ENCODE data around the gene CGNL1. TPM values are rescaled to one million over a fixed set of nuclear protein-coding genes. Genes with fewer than 3 reads are reported as not detected.

CGNL1 gene
- total RNA-seq, 1 donor from 2014 or later: 3.5 TPM

- TF ChIP-seq, protein P1, sequence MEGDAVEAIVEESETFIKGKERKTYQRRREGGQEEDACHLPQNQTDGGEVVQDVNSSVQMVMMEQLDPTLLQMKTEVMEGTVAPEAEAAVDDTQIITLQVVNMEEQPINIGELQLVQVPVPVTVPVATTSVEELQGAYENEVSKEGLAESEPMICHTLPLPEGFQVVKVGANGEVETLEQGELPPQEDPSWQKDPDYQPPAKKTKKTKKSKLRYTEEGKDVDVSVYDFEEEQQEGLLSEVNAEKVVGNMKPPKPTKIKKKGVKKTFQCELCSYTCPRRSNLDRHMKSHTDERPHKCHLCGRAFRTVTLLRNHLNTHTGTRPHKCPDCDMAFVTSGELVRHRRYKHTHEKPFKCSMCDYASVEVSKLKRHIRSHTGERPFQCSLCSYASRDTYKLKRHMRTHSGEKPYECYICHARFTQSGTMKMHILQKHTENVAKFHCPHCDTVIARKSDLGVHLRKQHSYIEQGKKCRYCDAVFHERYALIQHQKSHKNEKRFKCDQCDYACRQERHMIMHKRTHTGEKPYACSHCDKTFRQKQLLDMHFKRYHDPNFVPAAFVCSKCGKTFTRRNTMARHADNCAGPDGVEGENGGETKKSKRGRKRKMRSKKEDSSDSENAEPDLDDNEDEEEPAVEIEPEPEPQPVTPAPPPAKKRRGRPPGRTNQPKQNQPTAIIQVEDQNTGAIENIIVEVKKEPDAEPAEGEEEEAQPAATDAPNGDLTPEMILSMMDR (IDR thresholded peaks at IDR 0.05): no peak
- H3K27ac ChIP-seq: no peak overlapping the region
- H3K27me3 ChIP-seq: no peaks in the 10 kb centered on the region
- DNase-seq (ENCODE audit: low spot score in 2 of 2): no peak
- peaks cover 0 to 6% of the 10 kb centered on the region in 2 donors for H3K36me3 ChIP-seq
- intact Hi-C loops (cut with DNase I): no loop called here
- no peak overlapping the region for H3K4me3 ChIP-seq
- no peaks in the 10 kb centered on the region for H3K4me1 ChIP-seq
- no peaks in the 10 kb centered on the region for H3K9me3 ChIP-seq
These were observed 140.2 kb downstream of the CGNL1 start for GRCh38 chr15:57516327-57517029.

DNA sequence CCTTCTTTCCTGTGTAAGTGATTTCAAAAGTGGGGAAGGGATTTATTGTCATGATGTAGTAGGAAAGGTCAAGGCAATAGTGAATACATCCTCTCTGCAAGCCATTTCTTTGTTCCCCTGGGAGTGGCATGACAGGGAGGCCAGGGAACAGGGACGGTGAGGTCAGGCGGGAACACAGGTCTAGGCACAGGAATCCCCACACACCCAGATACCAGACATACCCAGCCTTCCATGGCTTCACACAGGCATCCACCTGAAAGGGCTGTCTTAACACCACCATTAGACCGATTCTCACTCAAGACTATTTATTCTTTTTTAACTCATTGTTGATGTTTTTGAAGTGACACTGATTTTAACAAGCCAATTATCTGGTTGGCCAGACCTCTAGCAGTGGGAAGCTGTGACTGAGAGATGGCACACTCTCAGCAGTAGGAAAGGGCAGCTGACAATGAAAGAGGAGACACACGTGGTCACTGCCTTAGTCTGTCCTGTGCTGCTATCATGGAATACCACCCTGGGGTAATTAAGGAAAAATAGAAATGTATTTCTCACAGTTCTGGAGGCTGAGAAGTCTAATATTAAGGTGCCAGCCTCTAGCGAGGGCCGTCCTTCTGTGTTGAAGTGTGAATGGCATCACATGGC is 140.8 kb downstream of the CGNL1 start:
- no peak for DNase-seq (ENCODE audit: low spot score in 2 of 2)
- H3K27ac ChIP-seq: no peak overlapping the region
- H3K4me3 ChIP-seq: no peak overlapping the region
- intact Hi-C loops (cut with DNase I): no loop called here
- H3K27me3 ChIP-seq: no peaks in the 10 kb centered on the region
- no peaks in the 10 kb centered on the region for H3K4me1 ChIP-seq
- H3K9me3 ChIP-seq: no peaks in the 10 kb centered on the region
- TF ChIP-seq, protein P1 (IDR thresholded peaks at IDR 0.05): no peak
- peaks cover 0 to 6% of the 10 kb centered on the region in 2 donors for H3K36me3 ChIP-seq

DNA sequence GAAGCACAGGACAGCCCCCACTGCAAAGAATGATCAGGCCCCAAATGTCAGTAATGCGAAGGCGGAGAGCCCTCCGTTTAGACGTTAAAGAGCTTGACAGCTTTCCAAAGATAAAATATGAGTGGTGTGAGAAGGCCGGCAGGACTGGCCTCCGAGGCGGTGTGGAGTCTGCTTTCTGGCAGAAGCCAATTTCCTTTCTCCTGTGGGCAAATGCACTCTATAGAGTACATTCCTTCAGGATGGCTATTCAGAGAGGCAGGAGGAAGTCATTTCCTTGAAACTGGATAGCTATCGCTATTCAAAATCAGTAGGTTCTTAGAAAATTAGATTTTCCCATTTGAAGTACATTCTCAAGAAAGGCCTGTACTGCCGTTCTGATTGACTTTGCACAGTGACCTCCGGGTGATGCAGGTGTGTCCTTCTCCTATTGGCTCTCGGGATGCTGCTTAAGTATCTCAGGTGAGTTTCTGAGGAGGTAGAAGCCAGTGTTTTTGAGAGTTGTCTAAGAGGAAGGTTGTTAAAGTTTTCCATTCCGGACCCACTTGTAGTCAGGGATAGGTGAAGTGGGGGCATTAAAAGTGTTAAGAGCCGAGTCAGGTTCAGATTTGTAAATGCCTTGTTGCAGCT is 142.6 kb downstream of the CGNL1 start:
- intact Hi-C loops (cut with DNase I): no loop called here

DNA sequence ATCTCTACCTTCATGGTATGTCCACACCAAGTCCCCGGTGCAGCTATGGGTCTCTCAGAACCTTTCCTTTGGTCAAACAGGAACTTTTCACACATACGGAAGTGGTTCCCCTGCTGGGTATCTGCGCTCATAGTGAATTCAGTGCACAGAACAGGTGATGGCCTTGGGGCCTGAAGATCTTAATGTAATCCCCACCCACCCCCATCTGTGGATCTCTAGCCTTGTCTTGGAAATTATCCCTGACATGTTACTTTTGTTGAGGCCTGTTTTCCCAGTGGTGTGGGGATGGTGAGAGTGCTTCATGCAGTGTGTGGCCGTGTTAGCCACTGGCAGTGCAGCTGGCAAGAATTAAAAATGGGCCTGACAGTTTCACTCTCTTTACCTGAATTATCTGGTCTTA is 143.5 kb downstream of the CGNL1 start:
- TF ChIP-seq, protein P1 (IDR thresholded peaks at IDR 0.05): no peak
- no peaks in the 10 kb centered on the region for H3K4me1 ChIP-seq

More for the DNA sequence above, 142.6 kb downstream of the CGNL1 start:
- Histone ChIP-seq H3K36me3 (peaks cover 0 to 6% of the 10 kb centered on the region in 2 donors), H3K4me3 (no peak overlapping the region), H3K27ac (no peak overlapping the region), H3K27me3 (no peaks in the 10 kb centered on the region), H3K9me3 (no peaks in the 10 kb centered on the region), H3K4me1 (no peaks in the 10 kb centered on the region)
- DNase-seq (ENCODE audit: low spot score in 2 of 2): no peak
- TF ChIP-seq, protein P1 (IDR thresholded peaks at IDR 0.05): no peak

DNA sequence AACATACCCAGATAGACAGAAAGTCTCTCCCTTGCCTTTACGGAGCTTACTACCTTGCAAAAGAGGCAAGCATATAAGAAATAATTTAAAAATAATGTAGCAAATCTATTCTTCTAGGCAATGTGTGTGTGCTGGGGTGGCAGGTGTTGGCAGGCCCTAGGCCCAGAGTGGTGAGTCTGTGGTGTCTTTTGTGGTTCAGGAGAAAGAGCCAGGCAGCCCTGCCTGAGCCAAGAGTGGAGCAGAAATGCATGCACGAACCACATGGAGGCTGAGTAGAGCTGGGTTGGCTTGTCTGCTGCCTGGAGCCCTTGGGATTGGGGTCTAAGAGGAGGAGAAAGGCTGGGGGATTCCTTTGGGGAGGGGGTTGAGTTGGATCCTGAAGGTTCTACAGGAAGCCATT is 145.2 kb downstream of the CGNL1 start:
- intact Hi-C loops (cut with DNase I): loop anchor here (5.0 kb wide), 1 partner anchor 59 kb away; no protein-coding TSS in a partner anchor
- DNase-seq (ENCODE audit: low spot score in 2 of 2): no peak
- H3K27me3 ChIP-seq: no peaks in the 10 kb centered on the region
- no peak overlapping the region for H3K4me3 ChIP-seq
- no peak overlapping the region for H3K27ac ChIP-seq
- no peaks in the 10 kb centered on the region for H3K4me1 ChIP-seq
- TF ChIP-seq, protein P1 (IDR thresholded peaks at IDR 0.05): no peak
- no peaks in the 10 kb centered on the region for H3K9me3 ChIP-seq
- H3K36me3 ChIP-seq: peaks cover 0 to 9% of the 10 kb centered on the region in 2 donors

More for the DNA sequence above, 143.5 kb downstream of the CGNL1 start:
- Histone ChIP-seq H3K27me3 (no peaks in the 10 kb centered on the region), H3K36me3 (peaks cover 0 to 9% of the 10 kb centered on the region in 2 donors), H3K9me3 (no peaks in the 10 kb centered on the region), H3K27ac (no peak overlapping the region), H3K4me3 (no peak overlapping the region)
- DNase-seq (ENCODE audit: low spot score in 2 of 2): no peak
- intact Hi-C loops (cut with DNase I): loop anchor here (5.0 kb wide), 1 partner anchor 58 kb away; no protein-coding TSS in a partner anchor
